Epithelial cell of alveolus of lung (primary cell): Measurements from ENCODE around the gene MRPS33. TPM values are rescaled to one million over a fixed set of nuclear protein-coding genes. Genes with fewer than 3 reads are reported as not detected.

Experiments used
- total RNA-seq: library from RNA; depleted of rRNA; stranded (reverse); fragments of >200 nt; gene quantifications from 2 replicates; pipeline ENCODE4 v1.2.1, GENCODE V29; 2015

Gene MRPS33
- 29.1 and 33.2 TPM in 2 replicates for total RNA-seq

DNA sequence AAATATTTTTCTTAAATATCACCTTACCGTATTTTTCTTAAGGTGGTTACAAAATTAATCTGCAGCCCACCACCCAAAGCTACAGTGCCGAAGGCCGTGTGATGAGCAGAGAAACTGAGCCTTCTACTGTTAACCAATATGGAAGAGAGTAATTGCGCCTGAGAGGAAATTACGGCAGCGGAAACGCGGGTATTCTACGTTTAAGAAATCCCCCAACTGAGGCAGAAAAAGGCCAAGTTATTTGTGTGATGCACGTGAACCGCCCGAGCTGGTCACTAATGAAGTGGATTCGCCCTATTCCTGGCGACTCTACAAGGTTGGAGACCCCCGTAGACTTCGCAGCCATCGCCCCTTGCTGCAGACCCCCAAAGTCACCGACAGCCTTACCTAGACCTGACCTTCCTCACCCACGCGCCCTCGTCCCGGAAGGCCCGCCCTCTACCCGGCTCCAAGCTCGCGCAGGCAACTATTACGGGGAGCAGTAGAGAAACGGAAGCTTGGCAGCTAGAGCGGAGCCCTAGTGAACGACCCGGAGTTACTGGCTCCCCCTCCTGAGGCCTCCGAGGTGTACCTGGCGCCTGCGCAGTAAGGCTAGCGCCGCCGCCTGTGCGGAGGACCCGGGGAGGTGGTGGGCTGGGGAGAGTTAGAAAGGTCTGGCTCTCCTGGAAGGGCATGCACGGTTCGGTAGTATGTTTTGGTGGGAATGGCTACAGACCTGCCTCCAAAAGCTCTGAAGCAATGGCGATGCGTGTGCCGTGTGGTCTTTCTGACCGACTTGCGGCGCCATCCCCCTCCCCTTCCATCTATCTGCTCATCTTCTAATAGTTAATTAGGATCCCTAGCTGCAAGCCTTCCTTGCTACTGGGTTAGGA, at the start of gene MRPS33:
TSS of gene MRPS33 (minus strand) at position 429 of the 872 bp plus-strand sequence. CDS start 4,319 bp downstream, outside the sequence.

Other genes with a start within 250 kb of the MRPS33 start
- 12.2 and 18.8 TPM in 2 replicates for gene BRAF, start 90.0 kb downstream of the MRPS33 start, total RNA-seq
- under 0.01 TPM in 1 of 2 replicates, not detected in the other for gene TMEM178B, start 59.1 kb upstream of the MRPS33 start, total RNA-seq